MM.1S (cell line): Measurements from ENCODE around the gene PDS5B.

Experiments
- CTCF ChIP-seq: fragments of 300-600 bp; sonication (generic); IDR thresholded peaks from 2 replicates; pipeline ENCODE4 v1.5.1; 2016; ENCODE audit warnings: antibody characterized with exemption, low read length, mixed read lengths
- EZH2phosphoT487 ChIP-seq: fragments of 300-600 bp; sonication (generic); IDR thresholded peaks from 2 replicates; pipeline ENCODE4 v1.6.1; 2018; ENCODE audit warnings: antibody characterized with exemption, low read length

DNA sequence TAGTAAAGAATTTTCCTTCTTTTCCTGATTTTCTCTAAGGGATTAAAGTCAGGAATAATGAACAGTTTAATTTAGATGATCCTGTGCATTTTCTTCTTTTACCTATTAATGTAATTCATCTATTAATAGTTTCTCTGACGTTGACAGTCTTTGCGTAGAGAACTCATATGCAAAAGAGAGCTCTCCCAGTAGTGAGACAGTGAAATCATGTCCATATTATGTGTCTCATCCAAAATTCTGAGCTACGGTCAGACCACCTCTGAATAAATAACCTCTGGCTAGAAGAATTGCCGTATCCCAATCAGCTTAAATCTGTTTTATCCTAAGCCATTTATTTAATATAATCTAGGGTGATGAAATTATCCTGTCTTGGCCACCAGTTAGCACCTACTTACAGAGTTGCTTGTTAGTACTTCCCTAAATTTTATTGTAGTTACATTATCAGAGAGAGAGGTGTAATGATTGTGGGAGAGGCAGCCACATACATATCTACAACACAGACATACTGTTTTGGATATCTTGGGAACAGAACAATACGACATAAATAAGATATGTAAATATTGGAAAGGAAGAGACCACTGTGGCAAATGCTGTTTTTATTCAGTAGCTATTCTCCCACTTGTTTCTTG is 30.7 kb downstream of the PDS5B start:
- TF ChIP-seq EZH2phosphoT487 (no peak), CTCF (no peak)
